Endothelial cell of umbilical vein (primary cell): Measurements from ENCODE around the gene TRIM65. TPM values are rescaled to one million over a fixed set of nuclear protein-coding genes. Genes with fewer than 3 reads are reported as not detected.

Experiments
- BruUV-seq: library from RNA; stranded (reverse); fragments of 400-500 nt; replicated peaks from 2 replicates; lab custom pipeline; 2021; lab: Mats Ljungman, UMichigan
- CTCF ChIA-PET: fragments of 300-600, 350-600 bp; sonication (Branson Sonifier 250); formaldehyde crosslinking; loops from one replicate; lab custom pipeline; 2021; ENCODE audit warnings: antibody characterized with exemption, inconsistent platforms; lab: Charles Lee
- POLR2A ChIA-PET: fragments of 300-600, 350-600 bp; sonication (Branson Sonifier 250); formaldehyde crosslinking; loops from one replicate; lab custom pipeline; 2021; ENCODE audit warnings: antibody characterized with exemption, inconsistent platforms; lab: Charles Lee
- DNase-seq: peaks from one replicate; pipeline ENCODE4 v3.0.0-alpha.2; 2011; ENCODE audit warnings: low read depth, low spot score
- FAIRE-seq: peaks from 2 replicates; lab custom pipeline; 2011; peaks lifted over from hg19 to GRCh38; lab: Jason Lieb, UNC
- H2AFZ ChIP-seq: 2 replicates; pipeline ENCODE4 v1.6.0; 2012; ENCODE audit warnings: low read depth, low read length, control low read depth, inconsistent platforms
- H3K27ac ChIP-seq: 2 replicates; pipeline ENCODE4 v1.5.1; 2011; ENCODE audit warnings: low read depth, mild to moderate bottlenecking, control low read depth, low read length, moderate library complexity; ENCODE audit not compliant: insufficient read depth
- H3K27me3 ChIP-seq, 2 experiments: 2 replicates each; pipeline versions ENCODE4 v1.6.0 to v1.6.1; 2011; ENCODE audit warnings: low read length in 2 of 2, mixed read lengths in 1 of 2; ENCODE audit not compliant: control insufficient read depth in 2 of 2, insufficient read depth in 2 of 2
- H3K36me3 ChIP-seq, 2 experiments: 2 replicates in 1 of 2; 3 replicates in 1 of 2; pipeline ENCODE4 v1.5.1; 2011; ENCODE audit warnings: low read length in 2 of 2, mild to moderate bottlenecking in 1 of 2, moderate library complexity in 1 of 2; ENCODE audit not compliant: control insufficient read depth in 2 of 2, insufficient read depth in 2 of 2; ENCODE audit errors: extremely low read depth in 1 of 2
- H3K4me1 ChIP-seq: 3 replicates; pipeline ENCODE4 v1.5.1; 2011; ENCODE audit warnings: mild to moderate bottlenecking, low read length; ENCODE audit not compliant: control insufficient read depth, insufficient read depth; ENCODE audit errors: extremely low read depth
- H3K4me2 ChIP-seq: 2 replicates; pipeline ENCODE4 v1.6.1; 2011; ENCODE audit warnings: low read length, control low read depth, mixed read lengths; ENCODE audit not compliant: insufficient read depth
- H3K4me3 ChIP-seq, 3 experiments: fragments of 200-600 bp in 1 of 3; sonication (generic), shearing (Covaris generic) in 1 of 3; replicated peaks in 1 of 3; 2 replicates each; pipeline ENCODE4 v1.5.1; 2011 to 2016; ENCODE audit warnings: control low read depth in 3 of 3, low read length in 3 of 3, mild to moderate bottlenecking in 2 of 3, inconsistent platforms in 1 of 3, low read depth in 1 of 3, moderate library complexity in 1 of 3; ENCODE audit not compliant: insufficient read depth in 1 of 3
- H3K79me2 ChIP-seq: 2 replicates; pipeline ENCODE4 v1.6.0; 2012; ENCODE audit warnings: low read length, inconsistent platforms; ENCODE audit not compliant: control insufficient read depth, insufficient read depth
- H3K9ac ChIP-seq: replicated peaks from 2 replicates; pipeline ENCODE3; 2011; ENCODE audit warnings: low read length, control low read depth; ENCODE audit not compliant: insufficient read depth; ENCODE audit errors: extremely low read depth
- H3K9me1 ChIP-seq: replicated peaks from 3 replicates; pipeline ENCODE4 v1.6.0; 2011; ENCODE audit warnings: mild to moderate bottlenecking, low read length; ENCODE audit not compliant: control insufficient read depth, insufficient read depth; ENCODE audit errors: extremely low read depth
- H3K9me3 ChIP-seq: replicated peaks from 2 replicates; pipeline ENCODE4 v1.5.1; 2012; ENCODE audit warnings: low read length, inconsistent platforms; ENCODE audit not compliant: control insufficient read depth, insufficient read depth
- H4K20me1 ChIP-seq: replicated peaks from 2 replicates; pipeline ENCODE3; 2011; ENCODE audit warnings: mild to moderate bottlenecking, low read length; ENCODE audit not compliant: control insufficient read depth, insufficient read depth; ENCODE audit errors: extremely low read depth
- CTCF ChIP-seq, 2 donors: IDR thresholded peaks; 1 replicate in 1 of 2; 2 replicates in 1 of 2; pipeline ENCODE4 v1.5.1; 2011; ENCODE audit warnings: low read length in 2 of 2, mild to moderate bottlenecking in 2 of 2, moderate library complexity in 2 of 2, control low read depth in 1 of 2, inconsistent platforms in 1 of 2, low read depth in 1 of 2; ENCODE audit not compliant: insufficient read depth in 1 of 2; ENCODE audit errors: extremely low read depth in 1 of 2
- EZH2 ChIP-seq: IDR thresholded peaks from 2 replicates; pipeline ENCODE4 v1.6.1; 2012; ENCODE audit warnings: borderline replicate concordance, low read depth, mild to moderate bottlenecking, moderate library complexity, low read length, inconsistent platforms; ENCODE audit not compliant: severe bottlenecking
- FOS ChIP-seq: IDR thresholded peaks from 2 replicates; pipeline ENCODE4 v1.6.1; 2011; ENCODE audit warnings: mild to moderate bottlenecking, low read length, moderate library complexity, borderline replicate concordance; ENCODE audit not compliant: insufficient read depth
- GATA2 ChIP-seq: IDR thresholded peaks from 2 replicates; pipeline ENCODE4 v1.7.0; 2011; ENCODE audit warnings: low read depth, mild to moderate bottlenecking, moderate library complexity, mixed read lengths, low read length; ENCODE audit not compliant: insufficient read length, insufficient read depth
- JUN ChIP-seq: IDR thresholded peaks from 2 replicates; pipeline ENCODE4 v1.6.1; 2011; ENCODE audit warnings: borderline replicate concordance, low read depth; ENCODE audit not compliant: insufficient read length, insufficient read depth
- MYC ChIP-seq: IDR thresholded peaks from one replicate; pipeline ENCODE4 v1.6.1; 2011; ENCODE audit warnings: mild to moderate bottlenecking, low read depth, low read length
- POLR2A ChIP-seq: IDR thresholded peaks from 2 replicates; pipeline ENCODE4 v1.6.1; 2012; ENCODE audit warnings: low read depth, mild to moderate bottlenecking, control low read depth, low read length
- POLR2AphosphoS5 ChIP-seq: IDR thresholded peaks from 2 replicates; pipeline ENCODE4 v1.6.1; 2012; ENCODE audit warnings: low read depth, mild to moderate bottlenecking, control low read depth, low read length, moderate library complexity; ENCODE audit not compliant: insufficient read depth
- dilution Hi-C: fragments of 300-500 bp; cut with MboI; formaldehyde crosslinking; loops from one replicate; pipeline ENCODE4 v1.15.0; 2019; ENCODE audit warnings: low sequenced_read_pairs; ENCODE audit not compliant: extremely low pct_ligation_motif_present
- intact Hi-C: fragments of 100-400 bp; cut with micrococcal nuclease; formaldehyde crosslinking; loops from one replicate; pipeline ENCODE4 v1.10.0; 2022
- polyA plus RNA-seq, 4 experiments: library from polyadenylated mRNA; depleted of rRNA in 3 of 4; stranded (reverse) in 3 of 4; unstranded in 1 of 4; fragments of >200 nt; gene quantifications; 2 replicates each; pipeline versions ENCODE4 v1.2.1 to v1.2.3, GENCODE V29; 2011 to 2012; ENCODE audit warnings: missing spikeins in 1 of 4
- total RNA-seq: library from RNA; stranded (reverse); gene quantifications from 2 replicates; pipeline ENCODE4 v1.2.3, GENCODE V29; 2021
- TF ChIP-seq, protein P1 (sequence below): IDR thresholded peaks from 2 replicates; pipeline ENCODE4 v1.6.1; 2011; ENCODE audit not compliant: insufficient read depth, insufficient read length

Gene TRIM65
- total and polyA plus RNA-seq, 2 donors (not counting 3 experiments of a cell fraction or from before 2014, with no cell fraction given): 19.3 to 33.5 TPM

GRCh38 chr17:75917917-75918445 lies 21.2 kb upstream of the TRIM65 start:
- CTCF ChIA-PET: interaction anchor here (4.7 kb wide), 1 partner anchor 10 kb away, joined by 23 read pairs; no protein-coding TSS in a partner anchor
- no peaks in the 10 kb centered on the region for H3K36me3 ChIP-seq
- no TSS peak for BruUV-seq
- H4K20me1 ChIP-seq: no peaks in the 10 kb centered on the region
- dilution Hi-C loops: no loop called here
- H3K9ac ChIP-seq: no peak overlapping the region
- no peak overlapping the region for H3K27ac ChIP-seq
- DNase-seq (no peak), FAIRE-seq (no peak)
- TF ChIP-seq CTCF (IDR thresholded peaks at IDR 0.05; ENCODE audit: extremely low read depth in 1 of 2, insufficient read depth in 1 of 2, low read depth in 1 of 2, low read length in 2 of 2) (no peak), JUN (no peak), FOS (no peak), POLR2AphosphoS5 (no peak), POLR2A (no peak), EZH2 (no peak), MYC (no peak), GATA2 (no peak)
- TF ChIP-seq, protein P1, sequence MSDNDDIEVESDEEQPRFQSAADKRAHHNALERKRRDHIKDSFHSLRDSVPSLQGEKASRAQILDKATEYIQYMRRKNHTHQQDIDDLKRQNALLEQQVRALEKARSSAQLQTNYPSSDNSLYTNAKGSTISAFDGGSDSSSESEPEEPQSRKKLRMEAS: no peak
- no peak overlapping the region for H3K4me3 ChIP-seq
- intact Hi-C loops: no loop called here
- H3K9me1 ChIP-seq: no peaks in the 10 kb centered on the region
- POLR2A ChIA-PET: no interaction called here
- H3K4me2 ChIP-seq: no peak overlapping the region
- H3K4me1 ChIP-seq: no peaks in the 10 kb centered on the region
- H3K27me3 ChIP-seq: no peaks in the 10 kb centered on the region
- no peaks in the 10 kb centered on the region for H3K79me2 ChIP-seq
- no peak overlapping the region for H2AFZ ChIP-seq
- H3K9me3 ChIP-seq: no peaks in the 10 kb centered on the region
